GM12891 (cell line): Measurements from ENCODE around the gene ANKS3.

ENCODE experiments used
- DNase-seq: peaks from one replicate; pipeline ENCODE4 v3.0.0; 2011; ENCODE audit warnings: low spot score; ENCODE audit not compliant: insufficient read length
- FAIRE-seq: peaks from 2 replicates; lab custom pipeline; 2011; peaks lifted over from hg19 to GRCh38; lab: Jason Lieb, UNC
- PAX5 ChIP-seq: IDR thresholded peaks from 2 replicates; pipeline ENCODE4 v1.6.1; 2011; ENCODE audit warnings: low read length, moderate library complexity, mild to moderate bottlenecking; ENCODE audit not compliant: insufficient read depth, severe bottlenecking
- POLR2A ChIP-seq: IDR thresholded peaks from 2 replicates; pipeline ENCODE4 v1.6.1; 2011; ENCODE audit warnings: low read depth, low read length, control low read depth
- POLR2AphosphoS5 ChIP-seq: IDR thresholded peaks from 2 replicates; pipeline ENCODE4 v1.6.1; 2011; ENCODE audit warnings: low read depth, low read length, control low read depth
- POU2F2 ChIP-seq: IDR thresholded peaks from 2 replicates; pipeline ENCODE4 v1.6.1; 2011; ENCODE audit warnings: low read depth, mild to moderate bottlenecking, control low read depth, low read length, moderate library complexity
- SPI1 ChIP-seq: IDR thresholded peaks from 2 replicates; pipeline ENCODE4 v1.6.1; 2011; ENCODE audit warnings: low read depth, low read length, control low read depth
- TAF1 ChIP-seq: IDR thresholded peaks from 2 replicates; pipeline ENCODE4 v1.6.1; 2011; ENCODE audit warnings: low read depth, low read length, control low read depth

ANKS3 gene

DNA sequence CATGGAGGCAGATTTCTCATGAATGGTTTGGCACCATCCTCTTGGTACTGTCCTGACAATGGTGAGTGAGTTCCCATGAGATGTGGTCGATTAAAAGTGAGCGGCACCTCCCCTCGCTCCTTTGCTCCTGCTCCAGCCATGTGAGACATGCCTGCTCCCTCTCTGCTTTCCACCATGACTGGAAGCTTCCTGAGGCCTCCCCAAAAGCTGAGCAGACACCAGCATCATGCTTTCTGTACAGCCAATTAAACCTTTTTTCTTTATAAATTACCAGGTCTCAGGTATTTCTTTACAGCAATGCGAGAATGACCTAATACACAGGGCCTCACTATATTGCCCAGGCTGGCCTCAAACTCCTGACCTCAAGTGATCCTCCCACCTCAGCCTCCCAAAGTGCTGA, 20.8 kb upstream of the ANKS3 start:
- TF ChIP-seq TAF1, result no peak
- no peak for TF ChIP-seq POLR2AphosphoS5
- no peak for TF ChIP-seq POLR2A
- TF ChIP-seq PAX5, result no peak
- no peak for TF ChIP-seq SPI1
- TF ChIP-seq POU2F2, result no peak
- FAIRE-seq (no peak), DNase-seq (no peak)

DNA sequence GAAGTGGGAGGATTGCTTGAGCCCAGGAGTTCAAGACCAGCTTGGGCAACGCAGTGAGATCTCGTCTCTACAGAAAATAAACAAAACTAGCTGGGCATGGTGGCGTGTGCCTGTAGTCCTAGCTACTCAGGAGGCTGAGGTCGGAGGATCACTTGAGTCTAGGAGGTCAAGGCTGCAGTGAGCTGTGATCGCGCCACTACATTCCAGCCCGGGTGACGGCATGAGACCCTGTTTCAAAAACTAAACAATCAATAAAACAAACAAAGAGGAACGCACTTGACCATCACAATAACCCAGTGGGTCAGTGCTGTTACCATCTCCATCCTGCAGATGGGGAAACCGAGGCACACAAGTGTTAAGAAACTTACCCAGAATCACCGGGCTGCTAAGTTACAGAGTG, 19.2 kb upstream of the ANKS3 start:
- TF ChIP-seq PAX5 (no peak), POLR2AphosphoS5 (no peak), POLR2A (no peak), TAF1 (no peak), SPI1 (no peak), POU2F2 (no peak)
- DNase-seq, result no peak
- FAIRE-seq, result no peak

DNA sequence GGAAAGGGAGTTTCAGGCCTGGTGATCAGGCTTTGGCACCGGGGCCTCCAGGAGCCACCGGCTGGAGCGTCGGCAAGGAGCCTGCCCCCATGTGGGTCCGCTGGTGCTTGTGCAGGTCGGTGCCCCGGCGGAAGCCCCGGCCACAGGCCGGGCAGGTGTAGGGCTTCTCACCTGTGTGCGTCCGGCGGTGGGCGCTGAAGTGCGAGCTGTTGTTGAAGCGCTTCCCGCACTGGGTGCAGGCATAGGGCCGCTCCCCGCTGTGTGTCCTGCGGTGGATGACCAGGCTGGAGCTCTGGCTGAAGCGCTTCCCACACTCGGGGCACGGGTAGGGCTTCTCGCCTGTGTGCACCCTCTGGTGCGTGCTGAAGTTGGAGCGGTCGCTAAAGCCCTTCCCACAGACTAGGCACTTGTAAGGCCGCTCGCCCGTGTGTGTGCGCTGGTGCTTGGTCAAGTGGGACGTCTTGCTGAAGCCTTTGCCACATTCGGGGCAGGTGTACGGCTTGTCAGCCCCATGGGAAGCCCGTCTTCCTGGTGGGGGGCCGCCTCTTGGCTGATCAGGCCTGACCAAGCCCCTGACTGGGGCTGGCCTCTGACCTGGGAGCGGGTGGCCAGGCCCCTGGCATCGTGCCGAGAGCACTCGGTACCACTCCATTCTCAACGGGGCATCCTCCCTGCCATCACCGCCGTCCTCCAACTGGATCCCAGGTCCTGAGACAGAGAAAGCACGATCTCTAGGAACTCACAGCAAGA, 18.5 kb upstream of the ANKS3 start:
- no peak for FAIRE-seq
- DNase-seq, result no peak
- TF ChIP-seq POLR2A, result no peak
- no peak for TF ChIP-seq TAF1
- TF ChIP-seq PAX5, result no peak
- no peak for TF ChIP-seq POU2F2
- no peak for TF ChIP-seq SPI1
- no peak for TF ChIP-seq POLR2AphosphoS5

DNA sequence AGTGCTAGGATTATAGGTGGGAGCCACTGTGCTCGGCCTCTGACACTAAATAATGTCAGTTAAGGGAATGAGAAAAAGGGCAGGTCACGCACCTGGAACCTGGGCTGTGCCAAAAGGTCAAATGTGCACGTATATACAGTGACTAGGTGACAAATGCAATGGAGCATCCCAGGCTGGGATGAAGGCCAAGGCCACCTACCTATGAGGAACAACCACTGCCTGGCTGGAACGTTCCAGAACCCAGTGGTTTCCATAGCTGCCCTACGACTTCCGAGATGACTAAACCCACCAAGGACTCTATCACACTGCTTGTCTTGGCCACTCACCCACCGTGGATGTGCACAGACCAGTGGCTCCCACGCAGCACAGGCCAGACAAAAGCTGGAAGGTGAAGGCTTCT, 16.8 kb upstream of the ANKS3 start:
- FAIRE-seq, result no peak
- DNase-seq, result no peak
- TF ChIP-seq PAX5 (no peak), POLR2A (no peak), POU2F2 (no peak), TAF1 (no peak), SPI1 (no peak), POLR2AphosphoS5 (no peak)

DNA sequence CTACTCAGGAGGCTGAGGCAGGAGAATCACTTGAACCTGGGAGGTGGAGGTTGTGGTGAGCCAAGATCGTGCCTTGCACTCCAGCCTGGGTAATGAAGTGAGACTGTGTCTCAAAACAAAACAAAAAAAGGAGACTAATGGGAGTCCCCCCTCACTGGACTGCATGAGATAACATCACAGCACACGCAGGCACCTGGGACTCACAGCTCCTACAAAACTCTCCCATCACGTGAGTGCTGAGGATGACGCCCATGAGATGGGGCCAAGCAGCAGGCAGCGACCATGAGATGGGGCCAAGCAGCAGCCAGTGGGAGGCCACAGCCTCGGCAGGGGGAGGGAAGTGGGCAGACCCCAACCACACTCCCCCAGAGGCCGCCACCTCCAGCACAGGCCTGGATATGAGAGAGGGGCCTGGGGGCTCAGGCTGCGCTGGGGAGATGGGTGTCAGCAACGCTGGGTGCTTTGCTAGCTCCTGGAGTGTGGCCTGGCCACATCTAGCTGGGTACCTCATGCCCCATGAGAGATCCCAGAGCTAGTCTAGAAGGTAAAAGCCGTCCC, 15.7 kb upstream of the ANKS3 start:
- no peak for TF ChIP-seq POLR2A
- no peak for TF ChIP-seq POU2F2
- TF ChIP-seq SPI1, result no peak
- no peak for TF ChIP-seq TAF1
- TF ChIP-seq PAX5, result no peak
- TF ChIP-seq POLR2AphosphoS5, result no peak
- FAIRE-seq (no peak), DNase-seq (no peak)

DNA sequence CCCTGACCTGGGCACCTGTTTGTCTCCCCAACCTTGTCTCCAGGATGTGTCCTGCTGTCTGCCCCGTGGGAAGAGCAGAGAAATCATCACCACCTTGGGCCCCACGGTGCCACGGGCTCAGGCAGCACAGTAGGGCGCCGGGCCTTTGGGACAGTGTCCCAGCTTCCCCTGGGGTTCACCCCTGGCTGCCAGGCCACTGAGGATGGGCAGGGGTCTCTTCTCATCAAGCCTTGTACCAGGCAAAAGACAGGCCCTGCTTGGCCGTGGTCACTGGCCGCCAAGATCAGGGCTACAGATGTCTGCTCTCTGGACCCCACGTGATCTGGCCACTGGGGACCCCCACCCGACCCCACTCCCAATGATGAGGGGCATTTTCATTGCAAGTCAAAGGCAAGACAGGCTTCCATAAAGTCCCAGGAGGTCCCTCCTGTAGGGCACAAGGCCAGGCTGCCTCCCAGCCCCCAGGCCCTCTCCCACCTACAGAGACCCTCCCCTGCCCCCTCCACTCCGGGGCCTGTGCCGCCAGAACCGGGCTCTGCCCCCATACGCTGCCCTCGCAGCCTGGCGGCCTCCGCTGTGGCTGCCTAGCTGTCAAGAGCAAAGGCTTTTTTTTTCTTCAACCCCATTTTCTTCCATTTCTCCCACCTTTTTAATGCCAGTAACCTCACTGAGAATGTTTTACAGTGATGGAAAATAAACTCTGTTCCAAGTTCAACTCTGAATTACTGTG, 14.8 kb upstream of the ANKS3 start:
- no peak for TF ChIP-seq TAF1
- no peak for TF ChIP-seq POLR2A
- TF ChIP-seq POU2F2, result no peak
- no peak for TF ChIP-seq SPI1
- TF ChIP-seq POLR2AphosphoS5, result no peak
- TF ChIP-seq PAX5, result no peak
- DNase-seq (no peak), FAIRE-seq (no peak)

DNA sequence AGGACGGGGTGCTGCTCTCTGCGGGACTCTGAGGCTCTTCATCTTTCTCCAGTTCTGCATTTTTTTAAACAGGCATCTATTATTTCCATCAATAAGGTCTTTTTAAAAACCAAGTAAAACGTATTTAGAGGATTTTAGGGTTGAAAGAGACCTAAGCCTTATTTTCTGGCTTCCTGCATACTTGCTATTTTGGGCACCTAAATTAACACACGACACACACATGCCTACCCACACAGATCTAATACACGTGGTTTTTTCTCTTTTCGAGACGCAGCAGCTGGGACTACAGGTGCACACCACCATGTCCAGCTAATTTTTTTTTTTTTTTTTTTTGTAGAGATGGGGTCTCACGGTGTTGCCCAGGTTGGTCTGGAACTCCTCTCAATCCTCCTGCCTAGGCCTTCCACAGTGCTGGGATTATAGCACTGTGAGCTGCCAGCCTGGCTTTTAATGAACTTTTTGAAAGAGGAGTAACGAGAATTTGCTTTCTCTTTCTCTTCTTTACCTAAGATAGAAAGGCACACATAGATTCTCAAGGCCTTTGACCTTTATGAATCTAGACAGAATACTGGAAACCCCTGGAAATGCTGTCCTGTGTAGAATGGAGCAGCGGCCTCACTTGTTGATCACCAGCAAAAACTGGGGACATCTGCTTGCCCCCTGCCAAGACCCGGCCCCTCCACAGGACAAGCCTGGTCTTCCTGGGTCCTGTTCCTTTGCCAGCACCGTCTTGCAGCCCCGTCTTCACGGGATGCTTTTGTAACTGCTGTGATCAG, 14.0 kb upstream of the ANKS3 start:
- TF ChIP-seq SPI1 (no peak), POLR2AphosphoS5 (no peak), TAF1 (no peak), POU2F2 (no peak), POLR2A (no peak), PAX5 (no peak)
- FAIRE-seq (peak; percentile 80), DNase-seq (no peak)

DNA sequence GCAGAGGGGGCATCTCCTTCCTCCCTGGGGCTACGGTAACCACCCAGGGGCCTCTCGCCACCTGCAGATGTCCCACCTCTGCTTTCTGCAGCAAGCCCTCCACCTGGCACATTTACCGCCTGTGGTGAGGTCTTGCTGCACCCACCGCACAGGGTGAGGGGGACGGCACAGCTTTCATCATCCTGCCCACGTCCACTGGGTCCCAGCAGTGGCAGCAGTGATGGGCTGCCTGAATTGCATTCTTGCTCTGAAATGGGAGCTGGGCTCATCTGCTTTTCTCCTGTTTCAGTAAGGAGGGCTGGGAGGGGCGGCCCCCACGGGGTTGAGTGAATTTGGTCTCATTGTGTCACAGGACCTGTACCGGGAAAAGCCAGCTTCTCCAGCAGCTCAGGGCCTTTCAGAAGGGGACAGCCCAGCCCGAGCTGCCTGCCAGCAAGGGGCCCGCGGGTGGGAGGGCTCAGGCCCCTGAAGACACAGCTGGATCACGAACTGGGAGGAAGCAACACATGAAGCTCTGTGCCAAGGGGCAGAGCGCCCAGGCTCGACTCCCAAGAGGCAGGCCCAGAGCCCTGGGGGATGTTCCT, 13.0 kb upstream of the ANKS3 start:
- FAIRE-seq (no peak), DNase-seq (no peak)
- TF ChIP-seq SPI1 (no peak), POLR2AphosphoS5 (no peak)
